ENCODE results near the gene SPRR1B.
A peak's percentile ranks its signal among the peaks of the same experiment; 100 is the strongest.
"Not testable (repeated sequence)": the region's sequence is repeated elsewhere in the genome, so short reads cannot be mapped to it uniquely, and the experiment has no call there.

Gene SPRR1B, protein sequence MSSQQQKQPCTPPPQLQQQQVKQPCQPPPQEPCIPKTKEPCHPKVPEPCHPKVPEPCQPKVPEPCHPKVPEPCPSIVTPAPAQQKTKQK
- 0 to 0.11 (median 0) reads per million in 17 experiments for total RNA-seq

DNA sequence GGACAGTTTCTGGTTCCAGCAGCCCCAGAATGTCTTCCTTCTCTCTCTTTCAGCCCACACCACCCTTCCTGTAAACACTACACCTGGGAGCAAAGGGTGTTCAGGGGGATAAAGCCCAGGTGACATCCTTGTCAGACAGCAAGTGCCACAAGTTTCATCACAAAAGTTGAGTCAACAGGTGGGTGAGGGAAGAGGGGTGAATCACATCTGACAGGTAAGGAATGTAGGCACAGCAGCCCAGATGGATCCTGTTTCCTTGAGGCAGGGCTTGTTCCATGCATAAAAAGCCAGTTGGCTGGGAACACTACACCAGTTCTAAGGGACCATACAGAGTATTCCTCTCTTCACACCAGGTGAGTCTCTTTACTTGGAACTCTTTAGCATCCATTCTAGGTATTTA is at the start of gene SPRR1B:
Gene SPRR1B (plus strand): TSS at position 309 of the 400 bp plus-strand sequence. CDS start 1,143 bp downstream, outside the sequence.
- no peak for DNase-seq

DNA sequence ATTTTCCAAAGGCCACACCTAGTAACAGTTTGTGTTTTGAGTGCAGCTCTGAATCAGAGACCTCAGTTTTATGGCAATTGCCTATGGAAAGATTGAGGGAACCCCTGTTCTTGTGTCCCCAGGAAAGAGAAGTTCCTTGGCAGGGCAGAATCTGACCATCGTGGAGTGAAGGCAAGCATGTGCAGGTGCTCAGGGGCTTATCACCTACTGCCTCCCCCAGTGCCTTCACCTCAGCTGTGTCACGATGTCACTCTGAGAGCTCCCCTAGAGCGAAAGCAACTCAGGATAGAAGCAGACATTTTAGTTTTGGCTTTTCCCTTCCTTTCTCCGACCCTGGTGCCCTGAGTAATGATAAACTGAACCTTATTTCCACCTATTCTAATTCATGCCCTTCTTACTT is 48.9 kb upstream of the SPRR1B start:
- DNase-seq: no peak

DNA sequence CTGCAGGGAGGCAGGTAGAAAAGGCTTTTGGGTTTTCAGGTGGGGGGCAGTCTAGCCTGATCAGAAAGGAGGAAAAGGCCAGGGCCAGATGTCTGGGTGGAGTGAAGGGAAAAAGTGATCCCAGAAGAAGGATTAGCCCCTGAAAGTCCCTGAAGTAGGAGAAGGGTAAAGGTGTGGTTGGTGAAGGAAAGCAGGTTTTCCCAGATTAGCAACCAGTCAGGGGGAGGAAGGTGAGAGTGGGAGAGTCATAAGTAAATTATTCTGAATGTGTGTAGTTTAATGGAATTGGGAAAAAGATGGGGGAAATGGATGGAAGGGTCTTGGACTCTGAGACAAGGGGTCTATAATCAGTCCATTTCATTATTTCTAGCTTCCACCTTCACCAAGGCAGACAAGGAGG is 47.8 kb upstream of the SPRR1B start:
- DNase-seq: no peak

DNA sequence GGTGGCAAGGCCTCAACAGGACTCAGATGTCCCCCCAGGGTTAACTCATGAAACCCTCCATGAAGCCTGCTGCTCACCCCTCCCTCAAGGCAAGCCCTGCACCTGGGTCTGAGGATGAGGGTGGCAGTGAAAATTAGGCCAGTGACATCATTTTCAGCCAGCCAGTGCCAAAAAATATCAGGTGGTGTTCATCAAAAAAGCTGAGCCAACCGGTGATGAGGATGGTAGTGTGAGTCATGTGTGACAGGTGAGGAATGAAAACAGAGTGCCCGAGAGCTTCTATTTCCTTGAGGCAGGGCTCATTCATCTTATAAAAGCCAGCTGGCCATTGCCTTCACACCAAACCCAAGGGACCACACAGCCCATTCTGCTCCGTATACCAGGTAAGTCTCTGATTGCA is 47.3 kb upstream of the SPRR1B start, which contains the start of gene SPRR1A:
Gene SPRR1A (plus strand): TSS at position 339 of the 400 bp plus-strand sequence. CDS start 1,150 bp downstream, outside the sequence.
- no peak for DNase-seq

DNA sequence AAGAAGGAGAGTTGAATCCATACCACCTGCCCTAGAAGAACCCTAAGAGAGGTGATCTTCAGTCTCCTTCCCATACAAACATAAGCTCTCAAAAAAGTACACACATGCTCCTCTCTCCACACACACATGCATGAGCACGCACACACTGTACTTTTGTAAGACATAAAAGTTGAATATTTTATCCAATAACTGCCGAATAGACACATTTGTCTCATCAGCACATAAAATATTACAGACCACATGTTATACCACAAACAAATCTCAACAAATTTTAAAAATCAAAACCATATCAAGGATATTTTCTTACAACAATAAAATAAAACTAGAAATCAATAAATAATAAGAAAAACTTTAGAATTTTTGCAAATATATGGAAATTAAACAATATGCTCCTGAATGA is 44.4 kb upstream of the SPRR1B start:
- DNase-seq: no peak

DNA sequence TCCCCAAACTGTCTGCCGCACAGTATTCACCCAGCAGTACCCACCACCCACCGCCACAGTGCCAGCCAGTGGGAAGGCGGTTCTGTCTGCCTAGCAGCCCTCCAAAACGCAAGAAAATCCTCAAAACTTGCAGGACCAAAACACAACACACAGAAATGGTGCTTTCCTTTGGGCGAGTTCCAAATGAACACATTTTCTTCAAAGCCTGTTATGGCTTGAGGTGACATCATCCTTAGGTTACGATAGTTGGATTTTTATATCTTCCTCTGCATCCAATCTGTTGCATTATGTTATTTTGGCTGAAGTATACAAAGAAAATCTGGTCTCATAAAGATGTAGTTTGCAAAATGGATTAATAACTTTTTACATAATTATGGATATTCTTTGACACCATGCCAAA is 37.8 kb upstream of the SPRR1B start:
- no peak for DNase-seq

DNA sequence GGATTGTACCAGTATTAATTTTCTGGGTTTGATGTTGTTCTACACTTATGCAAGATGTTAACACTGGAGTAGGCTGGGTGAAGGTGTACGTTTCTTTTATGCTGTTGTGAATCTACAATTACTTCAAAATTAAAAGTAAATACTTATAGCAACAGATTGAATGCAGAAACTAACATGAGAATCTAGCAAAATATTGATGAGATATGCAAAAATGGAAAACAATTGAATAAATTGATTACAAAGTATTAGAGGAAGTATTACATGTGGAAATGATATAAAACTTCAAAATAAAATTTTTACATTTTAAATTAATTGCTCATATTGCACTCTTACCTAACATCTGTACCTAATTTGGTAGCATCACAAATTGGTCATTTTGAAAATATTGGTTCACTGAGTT is 35.2 kb upstream of the SPRR1B start:
- DNase-seq: no peak

DNA sequence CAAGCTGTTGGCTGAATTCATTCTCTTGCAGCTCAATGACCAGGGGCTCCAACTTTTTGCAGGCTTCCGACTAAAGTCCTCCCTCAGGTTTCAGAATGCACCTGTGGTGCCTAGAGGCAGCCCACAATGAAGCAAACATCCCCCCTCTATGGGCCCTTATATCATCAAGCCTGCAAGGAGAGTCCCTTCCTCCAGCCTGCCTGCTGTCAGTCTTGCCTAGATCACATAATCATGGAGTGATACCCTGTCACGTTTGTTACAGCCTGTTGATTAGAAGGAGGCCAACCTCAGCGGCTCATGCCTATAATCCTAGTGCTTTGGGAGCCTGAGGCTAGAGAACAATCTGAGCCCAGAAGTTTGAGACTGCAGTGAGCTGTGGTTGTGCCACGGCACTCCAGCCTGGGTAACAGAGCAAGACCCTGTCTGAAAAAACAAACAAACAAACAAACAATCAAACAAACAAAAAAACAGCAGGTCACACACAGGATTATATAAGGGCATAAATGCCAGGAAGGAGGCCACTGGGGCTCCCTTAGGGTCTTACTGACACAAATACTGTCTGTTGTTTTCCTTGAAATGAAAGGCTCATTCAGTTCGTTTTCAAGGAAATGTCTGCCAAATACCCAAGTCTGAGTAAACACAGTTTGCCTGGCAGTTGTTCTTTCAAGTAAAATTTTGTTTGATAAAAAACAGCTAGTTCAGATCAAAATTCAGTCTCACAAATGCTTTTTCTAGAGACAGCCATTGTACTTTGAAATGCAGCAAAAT is 34.2 kb upstream of the SPRR1B start:
- no peak for DNase-seq

DNA sequence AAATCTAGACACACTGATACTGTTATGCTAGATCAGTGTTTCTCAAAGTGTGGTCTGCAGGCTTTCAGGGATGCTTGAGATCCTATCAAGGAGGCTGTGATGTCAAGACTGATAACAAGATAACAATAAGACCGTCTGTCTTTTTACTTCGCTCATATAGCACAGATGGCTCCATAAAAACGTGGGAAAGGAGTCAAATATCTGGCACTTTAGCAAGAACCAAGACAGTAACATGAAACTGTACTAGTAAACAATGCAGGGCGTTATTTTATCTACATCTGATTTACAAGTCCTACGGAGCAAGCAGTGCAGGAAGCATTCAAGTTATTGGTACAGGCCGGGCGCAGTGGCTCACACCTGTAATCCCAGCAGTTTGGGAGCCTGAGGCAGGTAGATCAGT is 33.1 kb upstream of the SPRR1B start:
- DNase-seq: no peak

DNA sequence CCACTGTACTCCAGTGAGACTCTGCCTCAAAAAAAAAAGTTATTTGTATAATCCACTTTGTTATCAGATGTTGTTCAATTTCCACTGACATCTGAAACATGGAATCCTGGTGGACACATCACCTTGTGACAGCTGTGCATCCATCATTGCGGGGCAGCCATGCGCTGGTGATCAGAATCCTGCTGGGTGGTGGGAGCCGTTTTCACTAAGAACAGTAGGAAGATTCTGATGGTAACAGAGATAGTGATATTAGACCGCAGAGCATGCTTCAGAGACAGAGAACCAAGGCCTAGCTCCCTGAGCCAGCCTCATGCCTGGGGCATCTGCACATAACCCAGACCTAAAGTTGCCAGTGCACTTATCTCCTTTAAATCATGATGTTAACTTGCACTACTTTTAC is 32.5 kb upstream of the SPRR1B start:
- no peak for DNase-seq

DNA sequence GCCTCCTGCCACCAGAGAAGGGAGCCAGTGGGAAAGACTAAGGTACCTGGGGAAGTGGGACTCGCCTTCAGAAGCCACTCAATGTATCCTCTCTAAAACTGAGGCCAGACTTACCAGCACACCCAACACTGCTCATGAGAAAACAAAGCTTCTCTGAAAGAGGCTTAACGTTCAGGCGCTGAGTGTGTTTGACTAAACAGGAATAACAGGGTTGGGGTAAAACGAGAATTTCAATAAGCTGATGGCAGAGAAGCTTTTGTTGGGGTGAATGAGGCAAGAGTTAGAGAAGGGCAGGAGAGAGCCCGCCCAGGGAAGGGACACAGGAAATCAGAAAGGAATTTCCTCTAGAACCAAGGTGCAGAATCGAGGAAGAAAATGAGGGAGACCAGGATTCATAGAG is 31.2 kb upstream of the SPRR1B start:
- no peak for DNase-seq

DNA sequence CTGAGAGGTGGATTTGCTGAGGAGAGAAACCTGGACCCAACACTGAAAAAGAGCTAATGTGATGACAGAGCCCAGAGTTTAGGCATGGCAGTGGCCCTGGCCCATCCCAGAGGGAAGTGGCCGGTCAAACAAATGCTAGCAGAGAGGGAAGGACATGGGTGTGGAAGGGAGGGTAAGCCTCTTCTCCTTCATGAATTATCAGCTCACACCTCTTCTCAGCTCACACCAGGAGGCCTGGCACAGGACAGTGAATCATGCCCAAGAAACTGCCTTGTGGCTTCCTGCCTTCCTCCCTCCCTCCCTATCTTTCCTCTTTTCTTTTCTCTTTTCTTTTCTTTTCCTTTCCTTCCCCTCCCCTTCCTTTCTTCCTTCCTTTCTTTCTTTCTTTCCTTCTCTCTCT is 30.7 kb upstream of the SPRR1B start:
- no peak for DNase-seq

DNA sequence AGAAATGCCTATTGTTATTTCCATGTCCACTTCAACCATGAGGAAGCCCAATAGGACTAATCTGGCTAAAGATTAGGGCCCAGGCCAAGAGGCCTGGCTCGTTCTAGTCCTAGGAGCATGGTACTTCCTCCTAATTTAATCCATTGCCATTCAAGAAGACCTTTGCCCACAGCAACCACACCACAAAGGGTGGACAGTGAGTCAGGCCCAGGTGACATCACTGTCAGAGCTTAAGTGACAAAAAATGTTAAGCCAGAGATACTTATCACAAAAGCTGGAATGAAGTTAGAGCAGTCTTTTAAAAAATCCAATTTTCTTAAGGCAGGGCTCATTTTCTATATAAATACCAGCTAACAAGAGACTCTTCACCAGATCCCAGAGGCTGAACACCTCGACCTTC is 29.6 kb upstream of the SPRR1B start, which contains the start of gene SPRR3:
Gene SPRR3 (plus strand): TSS at position 368 of the 400 bp plus-strand sequence. CDS start 1,272 bp downstream, outside the sequence.
- DNase-seq: peak; percentile 32 to 53 (median 42)

DNA sequence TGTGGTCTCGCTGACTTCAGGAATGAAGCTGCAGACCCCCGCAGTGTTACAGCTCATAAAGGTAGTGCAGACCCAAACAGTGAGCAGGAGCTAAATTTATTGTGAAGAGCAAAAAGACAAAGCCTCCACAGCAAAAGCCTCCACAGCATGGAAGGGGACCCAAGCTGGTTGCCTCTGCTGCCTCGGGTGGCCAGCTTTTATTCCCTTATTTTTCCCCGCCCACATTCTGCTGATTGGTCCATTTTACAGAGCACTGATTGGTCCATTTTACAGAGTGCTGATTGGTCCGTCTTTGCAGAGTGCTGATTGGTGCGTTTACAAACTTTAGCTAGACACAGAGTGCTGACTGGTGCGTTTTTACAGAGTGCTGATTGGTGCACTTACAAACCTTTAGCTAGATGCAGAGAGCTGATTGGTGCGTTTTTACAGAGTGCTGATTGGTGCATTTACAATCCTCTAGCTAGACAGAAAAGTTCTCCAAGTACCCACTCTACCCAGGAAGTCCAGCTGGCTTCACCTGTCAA is 19.7 kb upstream of the SPRR1B start:
- DNase-seq: not testable (repeated sequence)

DNA sequence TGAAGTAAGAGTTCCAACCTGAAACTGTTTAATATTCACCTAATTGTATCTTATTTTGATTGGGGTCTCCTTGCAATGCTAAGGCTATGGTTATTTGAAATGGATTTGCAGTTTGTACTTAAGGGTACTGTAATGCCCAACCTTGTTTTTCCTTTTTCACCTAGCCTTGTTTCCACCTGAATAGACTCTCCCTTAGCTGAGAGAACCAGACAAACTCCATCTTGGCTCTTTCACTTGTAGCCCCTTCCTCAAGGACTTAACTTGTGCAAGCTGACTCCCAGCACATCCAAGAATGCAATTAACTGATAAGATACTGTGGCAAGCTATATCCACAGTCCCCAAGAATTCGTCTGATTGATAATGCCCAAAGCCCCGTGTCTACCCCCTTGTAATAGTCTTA is 9.2 kb upstream of the SPRR1B start:
- DNase-seq: not testable (repeated sequence)

DNA sequence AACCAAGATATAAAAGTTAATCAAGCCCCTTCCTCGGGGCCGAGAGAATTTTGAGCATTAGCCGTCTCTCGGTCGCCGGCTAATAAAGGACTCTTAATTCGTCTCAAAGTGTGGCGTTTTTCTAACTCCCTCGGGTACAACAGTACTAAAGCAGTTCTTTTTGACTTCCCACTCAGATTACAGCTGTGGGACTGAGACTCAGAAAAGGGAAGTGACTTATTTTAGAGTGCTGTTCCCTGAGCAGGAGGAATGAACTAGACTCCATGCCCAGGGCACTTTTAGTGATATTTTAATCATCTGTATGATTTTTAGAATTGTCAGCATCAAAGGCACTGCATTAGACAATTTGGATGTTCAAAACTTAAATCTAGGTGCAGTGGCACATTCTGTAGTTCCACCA is 8.7 kb upstream of the SPRR1B start:
- DNase-seq: peak in 3 of 4 experiments; percentile 4 to 44 (median 36)

DNA sequence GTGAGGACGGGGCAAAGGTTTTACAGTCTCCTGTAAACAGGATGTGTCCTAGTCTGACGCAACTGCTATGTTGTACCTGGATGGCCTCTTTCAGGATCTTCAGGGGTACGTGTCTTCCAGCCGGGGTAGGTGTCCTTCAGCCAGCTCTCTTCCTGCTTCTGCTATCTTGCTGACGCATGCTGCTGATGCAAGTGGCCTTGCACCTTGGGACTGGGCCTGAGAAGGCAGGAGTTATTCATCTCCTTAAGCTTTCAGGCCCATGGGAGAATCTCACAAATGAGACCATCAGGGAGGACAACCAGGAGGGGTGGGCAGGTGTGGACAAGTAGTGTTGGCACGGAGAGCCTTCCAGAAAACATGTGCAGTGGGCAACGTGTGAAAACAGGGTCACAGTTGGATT is 7.9 kb upstream of the SPRR1B start:
- DNase-seq: no peak

DNA sequence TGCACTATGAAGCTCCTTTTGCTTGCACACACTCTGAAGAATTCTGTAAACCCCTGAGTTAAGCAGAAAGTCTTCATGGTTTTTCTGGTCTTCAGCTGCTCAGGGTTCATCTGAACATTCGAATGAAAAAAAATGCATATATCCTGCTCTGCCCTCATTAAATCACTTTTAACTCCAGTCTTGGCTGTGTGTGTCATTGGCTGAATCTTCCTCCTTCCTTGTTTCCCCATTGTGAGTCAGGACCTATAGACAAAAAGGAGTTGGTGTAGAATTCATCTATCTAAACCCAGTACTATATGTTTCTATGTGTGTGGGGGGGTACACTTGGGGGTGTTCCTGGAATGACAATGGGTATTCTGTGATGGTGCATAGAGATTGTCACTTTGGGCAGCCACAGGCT is 6.6 kb upstream of the SPRR1B start:
- no peak for DNase-seq

DNA sequence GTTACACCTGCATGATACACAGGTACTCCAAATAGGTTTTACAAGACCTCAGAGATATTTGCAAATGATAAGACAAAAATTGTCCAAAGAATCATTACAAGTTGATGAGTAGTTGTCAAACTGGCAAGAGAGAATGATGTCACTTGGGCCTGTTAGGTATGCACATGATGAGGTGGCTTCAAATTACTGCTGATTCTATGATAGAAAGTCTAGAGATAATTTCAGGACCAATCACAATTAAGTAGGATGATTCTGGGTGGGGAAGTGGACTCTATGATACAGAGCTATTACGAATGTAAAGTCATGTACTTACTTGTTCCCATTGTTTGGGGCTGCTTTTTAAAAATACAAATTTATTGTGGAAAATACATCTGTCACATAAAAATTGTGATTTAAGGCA is 5.2 kb upstream of the SPRR1B start:
- no peak for DNase-seq

DNA sequence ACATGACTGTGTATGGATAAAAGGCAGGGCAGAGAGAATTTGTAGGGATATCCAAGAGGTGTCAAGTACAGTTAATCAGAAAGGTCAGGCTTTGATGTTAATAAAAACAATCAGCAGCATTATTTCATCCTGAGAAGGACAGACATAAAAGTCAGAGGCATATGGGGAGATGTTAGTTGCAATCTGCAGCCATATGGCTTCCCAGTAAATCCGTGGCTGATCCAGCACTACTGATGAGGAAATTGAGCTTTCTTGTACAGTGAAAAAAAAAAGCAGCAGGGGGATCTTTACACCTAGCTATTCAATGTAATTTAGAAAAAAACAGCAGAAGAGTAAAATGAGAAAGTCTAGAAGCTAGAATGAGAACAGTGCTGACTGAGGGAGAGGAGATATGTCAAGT is 2.2 kb upstream of the SPRR1B start:
- no peak for DNase-seq

DNA sequence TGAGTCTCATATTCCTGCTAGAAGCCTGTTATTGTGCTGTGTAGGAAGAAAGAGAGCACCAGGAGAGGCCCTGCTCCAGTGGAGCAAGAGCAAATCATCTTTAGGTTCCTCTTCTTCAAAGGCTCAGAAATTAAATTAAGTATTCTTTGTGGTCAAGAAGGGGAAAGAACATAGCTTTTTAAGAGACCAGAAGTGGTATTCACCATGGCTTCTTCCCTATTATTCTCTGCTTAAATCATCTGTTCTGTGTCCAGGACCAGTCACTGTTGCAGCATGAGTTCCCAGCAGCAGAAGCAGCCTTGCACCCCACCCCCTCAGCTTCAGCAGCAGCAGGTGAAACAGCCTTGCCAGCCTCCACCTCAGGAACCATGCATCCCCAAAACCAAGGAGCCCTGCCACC is 1.1 kb downstream of the SPRR1B start:
- DNase-seq: peak in 2 of 4 experiments; percentile 2 to 32

DNA sequence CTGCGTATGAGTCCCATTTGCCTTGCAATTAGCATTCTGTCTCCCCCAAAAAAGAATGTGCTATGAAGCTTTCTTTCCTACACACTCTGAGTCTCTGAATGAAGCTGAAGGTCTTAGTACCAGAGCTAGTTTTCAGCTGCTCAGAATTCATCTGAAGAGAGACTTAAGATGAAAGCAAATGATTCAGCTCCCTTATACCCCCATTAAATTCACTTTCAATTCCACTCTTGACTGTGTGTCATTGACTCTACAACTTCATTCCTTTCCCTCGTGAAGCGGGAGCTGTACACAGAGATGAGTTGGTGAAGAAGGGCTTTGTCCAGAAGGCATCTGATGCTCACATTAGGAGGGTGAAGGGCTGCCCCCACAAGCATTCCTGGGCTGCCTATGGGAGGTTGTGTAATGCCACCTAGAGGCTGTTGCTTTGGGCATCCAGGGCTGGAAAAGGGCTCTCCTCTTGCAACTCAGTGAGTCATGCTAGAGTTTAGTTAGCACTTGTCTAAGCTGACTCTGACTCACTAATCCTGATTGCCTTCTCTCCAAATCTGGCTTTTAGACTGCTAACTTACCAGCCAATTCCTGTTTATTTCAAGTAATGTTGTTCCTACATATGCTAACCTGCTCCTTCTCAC is 1.8 kb downstream of the SPRR1B start:
- DNase-seq: peak; percentile 27 to 59 (median 33)

DNA sequence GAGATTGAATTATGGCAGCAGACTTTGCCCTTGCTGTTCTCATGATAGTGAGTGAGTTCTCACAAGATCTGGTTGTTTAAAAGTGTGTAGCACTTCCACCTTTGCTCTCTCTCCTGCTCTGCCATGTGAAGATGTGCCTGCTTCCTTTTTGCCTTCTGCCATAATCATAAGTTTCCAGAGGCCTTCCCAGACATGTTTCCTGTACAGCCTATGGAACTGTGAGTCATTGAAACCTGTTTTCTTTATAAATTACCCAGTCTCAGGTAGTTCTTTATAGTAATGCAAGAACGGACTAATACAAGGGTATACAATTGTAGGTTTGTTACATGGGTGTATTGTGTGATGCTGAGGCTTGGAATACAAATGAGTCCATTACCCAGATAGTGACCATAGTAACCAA is 4.2 kb downstream of the SPRR1B start:
- no peak for DNase-seq
